GM23248 (cell line): ENCODE data around the gene WDR6. TPM values are rescaled to one million over a fixed set of nuclear protein-coding genes. Genes with fewer than 3 reads are reported as not detected.

ENCODE experiments used
- DNase-seq: peaks from one replicate; pipeline ENCODE4 v3.0.0-alpha.2; 2015
- H2AFZ ChIP-seq: fragments of 200-600 bp; sonication (generic); 2 replicates; pipeline ENCODE4 v1.6.1; 2016; ENCODE audit warnings: antibody characterized with exemption
- H3F3A ChIP-seq: fragments of 200-600 bp; sonication (generic); 2 replicates; pipeline ENCODE4 v1.6.1; 2016; ENCODE audit warnings: mild to moderate bottlenecking, antibody characterized with exemption, mixed run types; ENCODE audit not compliant: insufficient read depth
- H3K27ac ChIP-seq: fragments of 200-600 bp; sonication (generic); 2 replicates; pipeline ENCODE4 v1.5.1; 2016; ENCODE audit warnings: mild to moderate bottlenecking
- H3K27me3 ChIP-seq: fragments of 200-600 bp; sonication (generic); replicated peaks from 2 replicates; pipeline ENCODE4 v1.6.1; 2016; ENCODE audit warnings: mild to moderate bottlenecking; ENCODE audit not compliant: insufficient read depth
- H3K36me3 ChIP-seq: fragments of 200-600 bp; sonication (generic); 2 replicates; pipeline ENCODE4 v1.6.1; 2016; ENCODE audit warnings: low read depth, mild to moderate bottlenecking
- H3K4me1 ChIP-seq: fragments of 200-600 bp; sonication (generic); 2 replicates; pipeline ENCODE4 v1.6.1; 2016; ENCODE audit warnings: mild to moderate bottlenecking; ENCODE audit not compliant: insufficient read depth
- H3K4me2 ChIP-seq: fragments of 200-600 bp; sonication (generic); one replicate; pipeline ENCODE4 v1.6.1; 2016; ENCODE audit warnings: mild to moderate bottlenecking; ENCODE audit not compliant: unreplicated experiment
- H3K4me3 ChIP-seq: fragments of 200-600 bp; sonication (generic); 2 replicates; pipeline ENCODE4 v1.5.1; 2016; ENCODE audit warnings: mild to moderate bottlenecking
- H3K79me2 ChIP-seq: fragments of 200-600 bp; sonication (generic); 2 replicates; pipeline ENCODE4 v1.6.1; 2016; ENCODE audit warnings: mild to moderate bottlenecking; ENCODE audit not compliant: insufficient read depth
- H3K9ac ChIP-seq: fragments of 200-600 bp; sonication (generic); 2 replicates; pipeline ENCODE4 v1.6.1; 2016; ENCODE audit warnings: mild to moderate bottlenecking
- H3K9me2 ChIP-seq: fragments of 200-600 bp; sonication (generic); 2 replicates; pipeline ENCODE4 v1.6.1; 2016; ENCODE audit warnings: mixed run types, mild to moderate bottlenecking, moderate library complexity; ENCODE audit not compliant: insufficient read depth
- H3K9me3 ChIP-seq: fragments of 200-600 bp; sonication (generic); one replicate; pipeline ENCODE4 v1.6.1; 2017; ENCODE audit warnings: low read depth
- H4K20me1 ChIP-seq: fragments of 200-600 bp; sonication (generic); 2 replicates; pipeline ENCODE4 v1.6.0; 2016; ENCODE audit not compliant: insufficient read depth
- EZH2 ChIP-seq: fragments of 200-600 bp; sonication (generic); IDR thresholded peaks from 2 replicates; pipeline ENCODE4 v1.6.1; 2018; ENCODE audit warnings: antibody characterized with exemption, mild to moderate bottlenecking; ENCODE audit not compliant: insufficient read depth, poor library complexity, severe bottlenecking
- EZH2phosphoT487 ChIP-seq: fragments of 200-600 bp; sonication (generic); IDR thresholded peaks from 2 replicates; pipeline ENCODE4 v1.6.1; 2018; ENCODE audit warnings: antibody characterized with exemption, moderate library complexity, mild to moderate bottlenecking, low read depth; ENCODE audit not compliant: insufficient read depth
- whole genome bisulfite sequencing, 2 experiments: methylation state at CpG; one replicate each; pipeline ENCODE4 v1.1.6; 2015 to 2017; ENCODE audit warnings: low lambda C conversion rate in 2 of 2, low coverage in 1 of 2; ENCODE audit errors: missing lambda C conversion rate in 2 of 2; 5-methylcytosine and 5-hydroxymethylcytosine counted together
- in situ Hi-C: fragments of 300-500 bp; cut with MboI; formaldehyde crosslinking; loops from 2 replicates; pipeline ENCODE4 v1.15.0; 2020
- polyA plus RNA-seq: library from polyadenylated mRNA; unstranded; fragments of >200 nt; fragmentation: Nextera tagmentation; extraction: Ambion mirVana; gene quantifications from 2 replicates; pipeline ENCODE4 v1.2.1, GENCODE V29; 2016
- total RNA-seq: library from RNA; depleted of rRNA; stranded (reverse); fragments of >200 nt; shearing (Covaris generic); gene quantifications from 2 replicates; pipeline ENCODE4 v1.2.3, GENCODE V29; 2014

WDR6 gene
- total and polyA plus RNA-seq, 2 experiments from 2014 or later, result 51.3 to 60.8 TPM

- peaks cover 17% of the 10 kb centered on the region for H3K36me3 ChIP-seq
- H4K20me1 ChIP-seq, result no peaks in the 10 kb centered on the region
- no peaks in the 10 kb centered on the region for H3K9me2 ChIP-seq
- no peak overlapping the region for H3K4me2 ChIP-seq
- in situ Hi-C loops, result no loop called here
- no peak overlapping the region for H2AFZ ChIP-seq
- no peak overlapping the region for H3K9ac ChIP-seq
- no peaks in the 10 kb centered on the region for H3K27me3 ChIP-seq
- WGBS, 2 experiments, result 80% methylated on average over 2 of the region's 2 CpGs
- no peak overlapping the region for H3K4me3 ChIP-seq
- peaks cover 19% of the 10 kb centered on the region for H3K79me2 ChIP-seq
- H3K27ac ChIP-seq, result no peak overlapping the region
- H3K4me1 ChIP-seq, result peaks cover 6% of the 10 kb centered on the region; the same call in 1 of the 2 replicates
- peaks cover 36% of the 10 kb centered on the region for H3F3A ChIP-seq
- H3K9me3 ChIP-seq, result no peaks in the 10 kb centered on the region
- TF ChIP-seq EZH2 (no peak), EZH2phosphoT487 (no peak)
- no peak for DNase-seq
These were observed 27.5 kb downstream of the WDR6 start for GRCh38 chr3:49034650-49035049.

- H3K27me3 ChIP-seq, result no peaks in the 10 kb centered on the region
- 74 to 80% methylated on average over 3 of the region's 3 CpGs for WGBS, 2 experiments
- H2AFZ ChIP-seq, result no peak overlapping the region
- no peak for DNase-seq
- no peaks in the 10 kb centered on the region for H4K20me1 ChIP-seq
- no peaks in the 10 kb centered on the region for H3K9me2 ChIP-seq
- H3K27ac ChIP-seq, result no peak overlapping the region
- no peak overlapping the region for H3K4me2 ChIP-seq
- H3K9ac ChIP-seq, result no peak overlapping the region
- in situ Hi-C loops, result no loop called here
- H3K36me3 ChIP-seq, result peaks cover 15% of the 10 kb centered on the region; the same call in 1 of the 2 replicates
- H3K4me3 ChIP-seq, result no peak overlapping the region
- TF ChIP-seq EZH2 (no peak), EZH2phosphoT487 (no peak)
- H3K79me2 ChIP-seq, result peaks cover 19% of the 10 kb centered on the region
- no peaks in the 10 kb centered on the region for H3K9me3 ChIP-seq
- H3K4me1 ChIP-seq, result peaks cover 6% of the 10 kb centered on the region; the same call in 1 of the 2 replicates
- H3F3A ChIP-seq, result peaks cover 30% of the 10 kb centered on the region
These were observed 28.1 kb downstream of the WDR6 start for GRCh38 chr3:49035281-49035680.

GRCh38 chr3:49053543-49053942 is 46.4 kb downstream of the WDR6 start:
- peaks cover 36% of the 10 kb centered on the region; the same call in 1 of the 2 replicates for H3K36me3 ChIP-seq
- 94 to 100% methylated on average over 1 of the region's 1 CpG for whole genome bisulfite sequencing, 2 experiments
- no peak for DNase-seq
- H3K79me2 ChIP-seq, result peaks cover 82% of the 10 kb centered on the region
- no peak overlapping the region for H2AFZ ChIP-seq
- peaks cover 10% of the 10 kb centered on the region; the same call in 1 of the 2 replicates for H3F3A ChIP-seq
- H3K27ac ChIP-seq, result no peak overlapping the region
- no peaks in the 10 kb centered on the region for H3K9me3 ChIP-seq
- H4K20me1 ChIP-seq, result no peaks in the 10 kb centered on the region
- H3K9me2 ChIP-seq, result no peaks in the 10 kb centered on the region
- no peak overlapping the region for H3K9ac ChIP-seq
- no peaks in the 10 kb centered on the region for H3K27me3 ChIP-seq
- in situ Hi-C loops, result no loop called here
- no peak overlapping the region for H3K4me3 ChIP-seq
- TF ChIP-seq EZH2phosphoT487, result no peak
- TF ChIP-seq EZH2, result no peak
- no peak overlapping the region for H3K4me2 ChIP-seq
- H3K4me1 ChIP-seq, result no peaks in the 10 kb centered on the region

- H3K9me2 ChIP-seq, result no peaks in the 10 kb centered on the region
- TF ChIP-seq EZH2phosphoT487 (no peak), EZH2 (no peak)
- peaks cover 82% of the 10 kb centered on the region for H3K79me2 ChIP-seq
- H3K4me3 ChIP-seq, result no peak overlapping the region
- no peaks in the 10 kb centered on the region for H3K9me3 ChIP-seq
- no peak overlapping the region for H3K4me2 ChIP-seq
- no peak for DNase-seq
- no peak overlapping the region for H3K27ac ChIP-seq
- no peaks in the 10 kb centered on the region for H4K20me1 ChIP-seq
- in situ Hi-C loops, result no loop called here
- H3K9ac ChIP-seq, result no peak overlapping the region
- no peak overlapping the region for H2AFZ ChIP-seq
- no peaks in the 10 kb centered on the region for H3K27me3 ChIP-seq
- WGBS, 2 experiments, result 94 to 97% methylated on average over 2 of the region's 2 CpGs
- no peaks in the 10 kb centered on the region for H3K4me1 ChIP-seq
- H3K36me3 ChIP-seq, result peaks cover 36% of the 10 kb centered on the region; the same call in 1 of the 2 replicates
- H3F3A ChIP-seq, result peaks cover 10% of the 10 kb centered on the region; the same call in 1 of the 2 replicates
These were observed 47.2 kb downstream of the WDR6 start for GRCh38 chr3:49054344-49054862.
